Naive thymus-derived CD8-positive, alpha-beta T cell (primary cell): Measurements from ENCODE around the gene DMGDH. TPM values are rescaled to one million over a fixed set of nuclear protein-coding genes. Genes with fewer than 3 reads are reported as not detected.
A peak's percentile ranks its signal among the peaks of the same experiment; 100 is the strongest.

Experiments used
- ATAC-seq, 2 donors: fragments of 150-1000 bp; cut with Tn5 transposase in 1 of 2; sonication (Bioruptor Pico), chemical (Tn5 transposase) in 1 of 2; 1 replicate in 1 of 2; 2 replicates in 1 of 2; pipeline ENCODE4 v1.10.0; 2021; ENCODE audit warnings: mild to moderate bottlenecking in 2 of 2, moderate library complexity in 2 of 2
- POLR2A ChIA-PET: fragments of 350-600 bp; sonication (Branson Sonifier 250); formaldehyde crosslinking; loops from one replicate; lab custom pipeline; 2021; ENCODE audit warnings: antibody characterized with exemption; lab: Charles Lee
- DNase-seq, 10 donors: peaks; one replicate each; pipeline versions ENCODE4 v3.0.0 to v3.0.0-alpha.2; 2020 to 2022
- H3K27ac Mint-ChIP-seq, 10 donors: one replicate each; pipeline ENCODE4 v1.8.0; 2020 to 2022; ENCODE audit warnings: mild to moderate bottlenecking in 10 of 10, mixed read lengths in 10 of 10, moderate library complexity in 4 of 10, inconsistent platforms in 1 of 10
- H3K27me3 Mint-ChIP-seq, 5 donors: one replicate each; pipeline ENCODE4 v1.8.0; 2021 to 2022; ENCODE audit warnings: mixed read lengths in 5 of 5
- H3K36me3 Mint-ChIP-seq, 3 donors: one replicate each; pipeline ENCODE4 v1.8.0; 2020 to 2022; ENCODE audit warnings: mixed read lengths in 3 of 3, mild to moderate bottlenecking in 2 of 3, inconsistent platforms in 1 of 3
- H3K4me1 Mint-ChIP-seq, 4 donors: one replicate each; pipeline ENCODE4 v1.8.0; 2021 to 2022; ENCODE audit warnings: mixed read lengths in 4 of 4
- H3K4me3 Mint-ChIP-seq, 10 donors: one replicate each; pipeline ENCODE4 v1.8.0; 2020 to 2022; ENCODE audit warnings: mild to moderate bottlenecking in 10 of 10, mixed read lengths in 10 of 10, moderate library complexity in 6 of 10, inconsistent platforms in 1 of 10
- H3K9me3 Mint-ChIP-seq, 9 donors: one replicate each; pipeline ENCODE4 v1.8.0; 2020 to 2022; ENCODE audit warnings: mixed read lengths in 9 of 9, mild to moderate bottlenecking in 3 of 9, inconsistent platforms in 1 of 9, moderate library complexity in 1 of 9
- polyA plus RNA-seq, 3 donors: library from polyadenylated mRNA; unstranded; fragments of 300-500 nt; fragmentation: Illumina TruSeq; gene quantifications; one replicate each; pipeline ENCODE4 v1.2.3, GENCODE V29; 2021
- total RNA-seq, 8 experiments: library from RNA in 2 of 8; stranded (reverse) in 2 of 8; gene quantifications; one replicate each; pipeline ENCODE4 v1.2.3 and lab custom pipeline; 2021 to 2026

The DMGDH gene
- total and polyA plus RNA-seq, 5 experiments from 2014 or later = 0.12 to 0.99 (median 0.23) TPM; not detected in 2

- ATAC-seq (no peak), DNase-seq (no peak)
- H3K27me3 Mint-ChIP-seq = peaks cover 8 to 27% (median 16%) of the 10 kb centered on the region in 5 donors
- POLR2A ChIA-PET = interaction anchor here (1.6 kb wide), 1 partner anchor 18 kb away, joined by 6 read pairs; the partner anchor contains the start of gene ARSB
- no peaks in the 10 kb centered on the region for H3K4me1 Mint-ChIP-seq
- no peak overlapping the region for H3K4me3 Mint-ChIP-seq
- H3K27ac Mint-ChIP-seq = no peak overlapping the region
- no peaks in the 10 kb centered on the region for H3K36me3 Mint-ChIP-seq
- no peaks in the 10 kb centered on the region for H3K9me3 Mint-ChIP-seq
Measured at GRCh38 chr5:79002374-79002773, 67.1 kb downstream of the DMGDH start.

GRCh38 chr5:79001471-79001870 lies 68.0 kb downstream of the DMGDH start:
- POLR2A ChIA-PET = interaction anchor here (1.6 kb wide), 1 partner anchor 17 kb away, joined by 6 read pairs; the partner anchor contains the start of gene ARSB
- Mint-ChIP-seq H3K36me3 (no peaks in the 10 kb centered on the region), H3K27me3 (peaks cover 8 to 25% (median 16%) of the 10 kb centered on the region in 5 donors), H3K4me3 (no peak overlapping the region), H3K4me1 (no peaks in the 10 kb centered on the region), H3K27ac (peak overlapping the region in 1 of 10 donors; percentile 23), H3K9me3 (no peaks in the 10 kb centered on the region)
- DNase-seq (no peak), ATAC-seq (no peak)

DNA sequence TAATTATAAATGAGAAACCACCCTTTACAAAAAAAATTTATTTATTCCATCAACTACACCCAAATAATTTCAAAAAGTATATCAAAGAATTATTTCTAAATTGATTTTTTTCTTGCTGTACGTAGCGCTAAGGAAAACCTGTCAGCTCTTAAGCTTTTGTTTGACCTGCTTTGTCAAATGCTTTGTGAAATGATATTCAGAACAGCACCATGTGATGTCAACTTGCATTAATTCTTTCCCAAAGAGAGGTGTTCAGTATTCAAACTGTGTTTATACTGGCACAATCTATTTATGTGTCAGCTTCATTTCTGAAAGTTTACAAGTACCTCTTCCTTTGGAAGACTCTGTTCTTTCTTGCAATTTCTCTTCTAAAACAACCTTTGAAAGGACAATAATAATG lies 72.4 kb downstream of the DMGDH start:
- Mint-ChIP-seq H3K27me3 (peaks cover 0 to 9% (median 5%) of the 10 kb centered on the region in 5 donors), H3K27ac (no peak overlapping the region), H3K36me3 (peaks cover 0 to 4% (median 0%) of the 10 kb centered on the region in 3 donors), H3K4me3 (no peak overlapping the region), H3K9me3 (peaks cover 0 to 7% (median 0%) of the 10 kb centered on the region in 9 donors), H3K4me1 (peaks cover 7 to 25% (median 20%) of the 10 kb centered on the region in 4 donors)
- no peak for ATAC-seq
- POLR2A ChIA-PET = no interaction called here
- no peak for DNase-seq

- Mint-ChIP-seq H3K27ac (no peak overlapping the region), H3K9me3 (peaks cover 0 to 7% (median 0%) of the 10 kb centered on the region in 9 donors), H3K27me3 (peaks cover 0 to 7% (median 0%) of the 10 kb centered on the region in 5 donors), H3K36me3 (peaks cover 0 to 4% (median 0%) of the 10 kb centered on the region in 3 donors), H3K4me1 (peaks cover 9 to 26% (median 21%) of the 10 kb centered on the region in 4 donors), H3K4me3 (no peak overlapping the region)
- ATAC-seq = no peak
- no peak for DNase-seq
- POLR2A ChIA-PET = interaction anchor here (1.0 kb wide), 1 partner anchor 10 kb away, joined by 3 read pairs; no protein-coding TSS in a partner anchor
Measured at GRCh38 chr5:78995521-78996007, 73.9 kb downstream of the DMGDH start.

DNA sequence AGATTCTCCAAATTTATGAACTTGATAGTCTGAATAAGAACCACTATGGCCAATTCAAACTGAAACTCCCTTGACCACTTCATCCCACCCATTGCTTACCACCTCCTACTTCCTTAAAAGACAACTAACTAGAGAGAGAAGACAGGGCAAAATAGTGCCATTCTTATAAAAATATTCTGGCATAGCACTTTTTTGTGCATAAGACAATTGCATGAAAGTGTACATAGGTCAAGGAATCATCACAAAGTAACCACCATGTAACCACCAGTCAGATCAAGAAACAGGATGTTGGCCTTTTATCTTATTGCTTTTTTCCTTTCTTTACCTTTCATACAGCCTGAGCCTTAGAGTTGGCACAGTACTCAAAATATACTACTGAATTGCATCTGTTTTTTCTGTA lies 76.3 kb downstream of the DMGDH start:
- ATAC-seq (peak; percentile 75 to 83), DNase-seq (peak in 2 of 10 donors; percentile 40 to 43)
- H3K27ac Mint-ChIP-seq = no peak overlapping the region
- H3K27me3 Mint-ChIP-seq = peaks cover 0 to 1% (median 0%) of the 10 kb centered on the region in 5 donors
- H3K4me1 Mint-ChIP-seq = peaks cover 9 to 26% (median 21%) of the 10 kb centered on the region in 4 donors
- peaks cover 0 to 4% (median 0%) of the 10 kb centered on the region in 3 donors for H3K36me3 Mint-ChIP-seq
- POLR2A ChIA-PET = no interaction called here
- peak overlapping the region in 6 of 10 donors; percentile 12 to 58 (median 40) for H3K4me3 Mint-ChIP-seq
- peaks cover 0 to 7% (median 0%) of the 10 kb centered on the region in 9 donors for H3K9me3 Mint-ChIP-seq

GRCh38 chr5:78992146-78992545 lies 77.3 kb downstream of the DMGDH start:
- Mint-ChIP-seq H3K4me1 (peaks cover 9 to 26% (median 21%) of the 10 kb centered on the region in 4 donors), H3K9me3 (peaks cover 0 to 7% (median 0%) of the 10 kb centered on the region in 9 donors), H3K27ac (no peak overlapping the region), H3K36me3 (peaks cover 0 to 4% (median 0%) of the 10 kb centered on the region in 3 donors), H3K4me3 (no peak overlapping the region), H3K27me3 (peaks cover 0 to 1% (median 0%) of the 10 kb centered on the region in 5 donors)
- ATAC-seq (no peak), DNase-seq (no peak)
- POLR2A ChIA-PET = no interaction called here

DNA sequence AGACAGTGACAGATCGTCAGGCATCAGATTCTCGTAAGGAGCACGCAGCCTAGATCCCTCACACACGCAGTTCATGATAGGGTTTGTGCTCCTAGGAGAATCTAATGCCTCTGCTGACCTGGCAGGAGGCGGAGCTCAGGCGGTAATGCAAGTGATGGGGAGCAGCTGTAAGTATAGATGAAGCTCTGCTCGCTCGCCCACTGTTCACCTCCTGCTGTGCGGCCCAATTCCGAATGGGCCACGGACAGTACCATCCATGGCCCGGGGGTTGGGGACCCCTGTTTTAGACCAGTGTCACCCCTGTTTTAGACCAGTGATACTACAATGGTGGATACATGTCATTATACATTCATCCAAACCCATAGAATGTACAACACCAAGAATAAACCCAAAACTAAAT lies 80.4 kb downstream of the DMGDH start:
- ATAC-seq (no peak), DNase-seq (no peak)
- Mint-ChIP-seq H3K9me3 (no peaks in the 10 kb centered on the region), H3K4me3 (no peak overlapping the region), H3K27ac (no peak overlapping the region), H3K27me3 (no peaks in the 10 kb centered on the region), H3K4me1 (peaks cover 6 to 33% (median 27%) of the 10 kb centered on the region in 4 donors), H3K36me3 (no peaks in the 10 kb centered on the region)
- POLR2A ChIA-PET = no interaction called here

GRCh38 chr5:78985725-78986223 lies 83.7 kb downstream of the DMGDH start:
- Mint-ChIP-seq H3K4me3 (peak overlapping the region; percentile 83 to 96 (median 89)), H3K36me3 (no peaks in the 10 kb centered on the region), H3K27ac (peak overlapping the region; percentile 77 to 99 (median 93)), H3K9me3 (no peaks in the 10 kb centered on the region), H3K4me1 (peaks cover 11 to 34% (median 20%) of the 10 kb centered on the region in 4 donors), H3K27me3 (no peaks in the 10 kb centered on the region)
- ATAC-seq (peak; percentile 14 to 17), DNase-seq (peak in 5 of 10 donors; percentile 8 to 63 (median 18))
- POLR2A ChIA-PET = interaction anchor here (0.6 to 2.6 kb wide), 7 partner anchors 10 to 1257 kb away, joined by 3 to 17 read pairs (median 6); partner anchors contain the start of gene JMY

- Mint-ChIP-seq H3K36me3 (no peaks in the 10 kb centered on the region), H3K9me3 (no peaks in the 10 kb centered on the region), H3K4me3 (peak within 1 kb of the TSS; percentile 89 to 96 (median 92)), H3K4me1 (peaks cover 11 to 36% (median 20%) of the 10 kb centered on the region in 4 donors), H3K27me3 (no peaks in the 10 kb centered on the region), H3K27ac (peak within 1 kb of the TSS; percentile 93 to 99 (median 96))
- peak in 7 of 10 donors; percentile 19 to 65 (median 44) for DNase-seq
- POLR2A ChIA-PET = interaction anchor here (0.5 to 2.6 kb wide), 13 partner anchors 10 to 690 kb away, joined by 3 to 17 read pairs (median 5); partner anchors contain the start of genes AP3B1, HOMER1 and JMY
- ATAC-seq = peak; percentile 41 to 50
Measured at GRCh38 chr5:78985116-78985724, 84.3 kb downstream of the DMGDH start, which contains the start of gene ARSB. TSS of gene ARSB (minus strand) at chr5:78985310. CDS start at chr5:78985248, 62 bp downstream.

DNA sequence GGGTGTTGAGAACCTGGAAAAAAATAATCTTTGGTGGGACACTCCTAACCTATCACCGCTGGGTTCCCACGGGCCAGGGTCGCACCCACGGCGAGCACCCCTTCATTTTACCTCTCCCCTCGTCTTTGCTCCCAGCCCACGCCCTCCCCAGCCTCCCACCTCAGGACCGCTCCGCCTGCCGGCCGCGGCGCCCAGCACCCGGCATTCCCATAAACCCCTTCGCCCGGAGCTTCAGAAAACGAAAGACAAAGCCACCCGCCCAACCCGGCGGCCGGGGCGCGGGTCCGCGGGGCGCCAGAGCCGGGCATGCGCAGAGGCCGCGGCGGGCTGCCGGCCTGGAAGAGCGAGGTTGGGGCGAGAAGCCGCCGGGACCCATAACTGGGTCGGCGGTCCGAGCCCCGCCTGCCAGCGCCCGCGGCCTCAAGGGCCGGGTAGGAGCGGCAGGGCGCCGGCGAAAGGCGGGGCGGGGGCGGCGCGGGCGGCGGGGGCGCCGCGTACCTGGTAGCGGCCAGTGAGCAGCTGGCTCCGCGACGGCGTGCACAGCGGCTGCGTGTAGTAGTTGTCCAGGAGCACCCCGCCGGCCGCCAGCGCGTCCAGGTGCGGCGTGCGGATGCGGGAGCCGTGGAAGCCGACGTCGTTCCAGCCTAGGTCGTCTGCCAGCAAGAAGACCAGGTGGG lies 84.9 kb downstream of the DMGDH start:
- Mint-ChIP-seq H3K4me3 (peak overlapping the region; percentile 87 to 96 (median 91)), H3K4me1 (peaks cover 11 to 43% (median 20%) of the 10 kb centered on the region in 4 donors), H3K27me3 (no peaks in the 10 kb centered on the region), H3K27ac (peak overlapping the region; percentile 90 to 96 (median 95)), H3K36me3 (no peaks in the 10 kb centered on the region), H3K9me3 (no peaks in the 10 kb centered on the region)
- POLR2A ChIA-PET = interaction anchor here (0.5 to 2.6 kb wide), 11 partner anchors 10 to 690 kb away, joined by 3 to 17 read pairs (median 5); partner anchors contain the start of genes AP3B1, HOMER1, JMY and SCAMP1
- ATAC-seq (peak; percentile 72 to 82), DNase-seq (peak; percentile 57 to 83 (median 72))

DNA sequence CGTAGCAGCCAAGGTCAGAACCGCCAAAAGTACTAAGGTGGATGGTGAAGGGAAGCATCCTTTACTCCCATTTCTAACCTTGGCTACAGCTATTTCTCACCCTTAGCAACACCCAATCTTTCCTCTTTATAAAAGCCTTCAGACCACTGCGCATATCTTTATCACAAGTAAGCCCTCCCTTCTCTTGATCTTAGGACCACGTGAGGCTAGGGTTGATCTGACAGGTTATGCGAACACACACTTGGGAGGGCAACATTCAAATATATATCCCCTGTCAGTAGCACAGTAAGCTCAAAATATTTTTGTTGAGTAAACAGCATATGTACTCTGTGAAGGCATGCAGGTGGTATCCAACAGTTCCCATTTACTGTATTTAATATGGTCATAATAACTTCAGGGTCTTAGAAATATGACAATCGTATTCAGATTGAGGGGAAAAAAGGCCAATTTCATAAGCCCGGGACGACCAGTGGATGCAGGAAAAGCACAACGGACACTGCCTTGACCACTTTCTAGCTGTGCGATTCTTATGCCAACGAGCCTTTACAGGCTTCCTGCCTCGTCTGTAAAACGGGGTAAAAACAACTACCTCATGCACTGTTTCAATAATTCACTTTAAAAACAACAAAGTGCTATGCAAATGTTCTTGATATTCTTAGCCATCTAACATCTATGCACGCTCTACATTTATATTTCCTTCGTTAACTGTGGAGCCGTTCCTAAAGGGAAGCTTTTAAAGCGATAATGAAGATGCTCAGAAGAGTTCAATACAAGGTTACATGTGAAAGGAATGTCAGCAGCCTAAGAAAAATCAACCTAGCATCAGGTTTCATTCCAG lies 85.7 kb downstream of the DMGDH start:
- H3K4me1 Mint-ChIP-seq = peaks cover 12 to 47% (median 20%) of the 10 kb centered on the region in 4 donors
- ATAC-seq = peak in 1 of 2 donors; percentile 1
- DNase-seq = peak in 2 of 10 donors; percentile 6 to 8
- POLR2A ChIA-PET = interaction anchor here (0.9 to 2.6 kb wide), 9 partner anchors 11 to 689 kb away, joined by 3 to 17 read pairs (median 6); partner anchors contain the start of genes AP3B1, HOMER1, JMY and SCAMP1
- H3K4me3 Mint-ChIP-seq = peak overlapping the region; percentile 87 to 96 (median 91)
- H3K27me3 Mint-ChIP-seq = no peaks in the 10 kb centered on the region
- H3K36me3 Mint-ChIP-seq = no peaks in the 10 kb centered on the region
- peak overlapping the region; percentile 90 to 96 (median 95) for H3K27ac Mint-ChIP-seq
- no peaks in the 10 kb centered on the region for H3K9me3 Mint-ChIP-seq
